ENCODE measurements around the gene GABBR2.

Gene GABBR2

GRCh38 chr9:98402019-98402840 is 306.5 kb downstream of the GABBR2 start:
- no peak for DNase-seq (ENCODE audit: low read depth)

GRCh38 chr9:98401140-98402018 is 307.4 kb downstream of the GABBR2 start:
- no peak for DNase-seq (ENCODE audit: low read depth)

GRCh38 chr9:98399950-98400683 is 308.6 kb downstream of the GABBR2 start:
- no peak for DNase-seq (ENCODE audit: low read depth)

GRCh38 chr9:98396656-98397055 is 312.1 kb downstream of the GABBR2 start:
- no peak for DNase-seq (ENCODE audit: low read depth)

GRCh38 chr9:98396236-98396635 is 312.5 kb downstream of the GABBR2 start:
- DNase-seq (ENCODE audit: low read depth), result no peak

- no peak for DNase-seq (ENCODE audit: low read depth)
Measured at GRCh38 chr9:98391867-98392266, 316.9 kb downstream of the GABBR2 start.

- no peak for DNase-seq (ENCODE audit: low read depth)
Measured at GRCh38 chr9:98391406-98391805, 317.3 kb downstream of the GABBR2 start.

GRCh38 chr9:98385751-98386150 is 323.0 kb downstream of the GABBR2 start:
- no peak for DNase-seq (ENCODE audit: low read depth)

GRCh38 chr9:98383758-98384157 is 325.0 kb downstream of the GABBR2 start:
- no peak for DNase-seq (ENCODE audit: low read depth)

- no peak for DNase-seq (ENCODE audit: low read depth)
Measured at GRCh38 chr9:98381311-98382103, 327.2 kb downstream of the GABBR2 start.

- peak; percentile 31 for DNase-seq (ENCODE audit: low read depth)
Measured at GRCh38 chr9:98380065-98380681, 328.6 kb downstream of the GABBR2 start.

- DNase-seq (ENCODE audit: low read depth), result no peak
Measured at GRCh38 chr9:98379572-98379971, 329.2 kb downstream of the GABBR2 start.

GRCh38 chr9:98378794-98379193 is 329.9 kb downstream of the GABBR2 start:
- DNase-seq (ENCODE audit: low read depth), result no peak

GRCh38 chr9:98378206-98378780 is 330.4 kb downstream of the GABBR2 start:
- no peak for DNase-seq (ENCODE audit: low read depth)

- peak; percentile 21 for DNase-seq (ENCODE audit: low read depth)
Measured at GRCh38 chr9:98375138-98375726, 333.5 kb downstream of the GABBR2 start.

GRCh38 chr9:98374385-98375051 is 334.2 kb downstream of the GABBR2 start:
- peak; percentile 63 for DNase-seq (ENCODE audit: low read depth)

- DNase-seq (ENCODE audit: low read depth), result no peak
Measured at GRCh38 chr9:98373609-98374008, 335.1 kb downstream of the GABBR2 start.

GRCh38 chr9:98372077-98372836 is 336.5 kb downstream of the GABBR2 start:
- no peak for DNase-seq (ENCODE audit: low read depth)

GRCh38 chr9:98370976-98371315 is 337.8 kb downstream of the GABBR2 start:
- no peak for DNase-seq (ENCODE audit: low read depth)
